Uterus (tissue), 2 donors: Measurements from ENCODE around the gene SYNPO.

Experiments
- POLR2A ChIP-seq, 2 donors: fragments of 450-650 bp; IDR thresholded peaks; one replicate each; pipeline ENCODE4 v1.6.1; 2016; ENCODE audit warnings: antibody characterized with exemption in 2 of 2, mild to moderate bottlenecking in 1 of 2, moderate library complexity in 1 of 2
- TF ChIP-seq, protein P1 (sequence below), 4 experiments: fragments of 200-600 bp in 2 of 4; fragments of 450-650 bp in 2 of 4; sonication (generic) in 2 of 4; IDR thresholded peaks; one replicate each; pipeline ENCODE4 v1.5.1; 2016 to 2019; ENCODE audit warnings: antibody characterized with exemption in 4 of 4, mild to moderate bottlenecking in 2 of 4, moderate library complexity in 1 of 4

DNA sequence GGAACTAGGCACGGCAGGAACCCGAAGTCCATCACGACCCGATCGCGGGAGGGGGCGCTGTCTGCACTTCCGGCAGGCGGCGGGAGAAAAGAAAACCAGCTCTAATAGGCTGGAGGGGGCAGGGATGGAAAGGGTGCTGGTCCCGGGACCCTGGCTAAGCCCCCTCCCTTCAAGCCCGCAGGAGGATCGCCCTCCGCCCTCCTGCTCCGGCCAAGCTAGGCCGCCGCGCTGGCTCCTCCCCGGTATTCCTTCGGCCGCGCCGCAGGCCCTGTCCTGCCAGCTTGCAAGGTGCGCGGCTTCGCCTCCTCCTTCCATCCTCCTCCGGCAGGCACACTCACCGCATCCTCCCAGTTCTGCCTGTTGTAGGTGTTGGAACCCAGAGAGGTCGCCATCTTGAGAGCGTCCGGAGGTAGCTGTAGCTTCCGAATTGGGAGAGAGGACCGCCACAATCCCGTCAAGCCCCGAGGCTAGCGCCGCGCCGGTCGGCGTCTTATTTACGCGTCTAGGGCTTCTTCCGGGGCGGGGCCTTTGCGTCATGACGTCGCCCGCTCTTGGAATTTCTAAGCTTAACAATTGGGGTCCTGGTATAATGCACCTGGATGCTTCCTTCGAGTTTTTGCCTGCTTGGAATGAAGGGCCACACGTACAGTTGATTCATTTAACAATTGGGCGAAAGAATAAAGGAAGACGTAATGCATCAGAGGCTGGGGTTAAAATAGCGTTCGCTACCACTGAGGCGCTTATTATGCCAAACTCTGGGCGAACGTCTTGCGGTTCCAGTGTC is 60.3 kb downstream of the SYNPO start, which contains the start of gene RBM22:
- TF ChIP-seq, protein P1, sequence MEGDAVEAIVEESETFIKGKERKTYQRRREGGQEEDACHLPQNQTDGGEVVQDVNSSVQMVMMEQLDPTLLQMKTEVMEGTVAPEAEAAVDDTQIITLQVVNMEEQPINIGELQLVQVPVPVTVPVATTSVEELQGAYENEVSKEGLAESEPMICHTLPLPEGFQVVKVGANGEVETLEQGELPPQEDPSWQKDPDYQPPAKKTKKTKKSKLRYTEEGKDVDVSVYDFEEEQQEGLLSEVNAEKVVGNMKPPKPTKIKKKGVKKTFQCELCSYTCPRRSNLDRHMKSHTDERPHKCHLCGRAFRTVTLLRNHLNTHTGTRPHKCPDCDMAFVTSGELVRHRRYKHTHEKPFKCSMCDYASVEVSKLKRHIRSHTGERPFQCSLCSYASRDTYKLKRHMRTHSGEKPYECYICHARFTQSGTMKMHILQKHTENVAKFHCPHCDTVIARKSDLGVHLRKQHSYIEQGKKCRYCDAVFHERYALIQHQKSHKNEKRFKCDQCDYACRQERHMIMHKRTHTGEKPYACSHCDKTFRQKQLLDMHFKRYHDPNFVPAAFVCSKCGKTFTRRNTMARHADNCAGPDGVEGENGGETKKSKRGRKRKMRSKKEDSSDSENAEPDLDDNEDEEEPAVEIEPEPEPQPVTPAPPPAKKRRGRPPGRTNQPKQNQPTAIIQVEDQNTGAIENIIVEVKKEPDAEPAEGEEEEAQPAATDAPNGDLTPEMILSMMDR (IDR thresholded peaks at IDR 0.05) = peak; percentile 25 to 66 (median 56)
- peak; percentile 82 to 83 for TF ChIP-seq POLR2A (IDR thresholded peaks at IDR 0.05)
